Liver (tissue), 9 donors: ENCODE data around the gene CDC42BPA. TPM values are rescaled to one million over a fixed set of nuclear protein-coding genes. Genes with fewer than 3 reads are reported as not detected.

ENCODE experiments used
- DNase-seq: peaks from one replicate; pipeline ENCODE4 v3.0.0-alpha.2; 2017; ENCODE audit warnings: low spot score
- H3K27ac ChIP-seq, 2 donors: one replicate each; pipeline ENCODE4 v1.7.0; 2013; ENCODE audit warnings: inconsistent platforms in 2 of 2, low read length in 2 of 2, control low read depth in 1 of 2, low read depth in 1 of 2, mild to moderate bottlenecking in 1 of 2
- H3K27me3 ChIP-seq, 4 donors: one replicate each; pipeline versions ENCODE4 v1.6.1 to v1.7.0; 2013; ENCODE audit warnings: low read length in 3 of 4, inconsistent platforms in 1 of 4, mild to moderate bottlenecking in 1 of 4, moderate library complexity in 1 of 4; ENCODE audit not compliant: control insufficient read depth in 4 of 4, insufficient read depth in 4 of 4
- H3K36me3 ChIP-seq, 4 donors: one replicate each; pipeline versions ENCODE4 v1.6.1 to v1.7.0; 2013; ENCODE audit warnings: low read length in 3 of 4, mild to moderate bottlenecking in 3 of 4, low read depth in 1 of 4, moderate library complexity in 1 of 4; ENCODE audit not compliant: control insufficient read depth in 4 of 4, insufficient read depth in 3 of 4
- H3K4me1 ChIP-seq, 4 donors: one replicate each; pipeline versions ENCODE4 v1.6.1 to v1.7.0; 2013; ENCODE audit warnings: low read length in 3 of 4, mild to moderate bottlenecking in 3 of 4, moderate library complexity in 1 of 4; ENCODE audit not compliant: control insufficient read depth in 4 of 4, insufficient read depth in 4 of 4
- H3K4me3 ChIP-seq, 3 donors: one replicate each; pipeline versions ENCODE4 v1.6.1 to v1.7.0; 2013; ENCODE audit warnings: low read length in 3 of 3, control low read depth in 1 of 3, low read depth in 1 of 3, mild to moderate bottlenecking in 1 of 3
- H3K9ac ChIP-seq, 2 donors: one replicate each; pipeline ENCODE4 v1.7.0; 2013; ENCODE audit warnings: low read length in 2 of 2, mild to moderate bottlenecking in 2 of 2, moderate library complexity in 2 of 2, control low read depth in 1 of 2, low read depth in 1 of 2
- H3K9me3 ChIP-seq, 4 donors: one replicate each; pipeline versions ENCODE4 v1.6.1 to v1.7.0; 2013; ENCODE audit warnings: low read length in 3 of 4; ENCODE audit not compliant: control insufficient read depth in 4 of 4
- EGR1 ChIP-seq, 2 donors: IDR thresholded peaks; 2 replicates each; pipeline ENCODE4 v1.6.1; 2016 to 2018; ENCODE audit warnings: antibody characterized with exemption in 2 of 2, low read depth in 2 of 2
- HNF4A ChIP-seq, 2 donors: conservative IDR thresholded peaks; 2 replicates each; pipeline ENCODE4 v1.6.1; 2016; ENCODE audit warnings: antibody characterized with exemption in 2 of 2, mild to moderate bottlenecking in 2 of 2
- HNF4G ChIP-seq: IDR thresholded peaks from 2 replicates; pipeline ENCODE4 v1.6.1; 2016; ENCODE audit warnings: antibody characterized with exemption
- JUND ChIP-seq, 2 donors: IDR thresholded peaks; 2 replicates each; pipeline ENCODE4 v1.6.1; 2016; ENCODE audit warnings: antibody characterized with exemption in 2 of 2
- RAD21 ChIP-seq, 2 donors: IDR thresholded peaks; 2 replicates each; pipeline ENCODE4 v1.6.1; 2016; ENCODE audit warnings: antibody characterized with exemption in 2 of 2, mild to moderate bottlenecking in 2 of 2
- RXRA ChIP-seq, 2 donors: IDR thresholded peaks; 2 replicates each; pipeline ENCODE4 v1.6.1; 2017 to 2018; ENCODE audit warnings: antibody characterized with exemption in 2 of 2, mild to moderate bottlenecking in 1 of 2
- SP1 ChIP-seq: IDR thresholded peaks from 2 replicates; pipeline ENCODE4 v1.6.1; 2018; ENCODE audit warnings: antibody characterized with exemption, mild to moderate bottlenecking
- YY1 ChIP-seq: IDR thresholded peaks from 2 replicates; pipeline ENCODE4 v1.6.1; 2016; ENCODE audit warnings: antibody characterized with exemption, mild to moderate bottlenecking
- WGBS: extraction: QIAGEN DNeasy Blood & Tissue Kit; methylation state at CpG from one replicate; pipeline ENCODE4 v1.1.7; 2013; 5-methylcytosine and 5-hydroxymethylcytosine counted together
- polyA plus RNA-seq, 2 donors: library from polyadenylated mRNA; stranded (reverse) in 1 of 2; unstranded in 1 of 2; fragments of 200-250 nt in 1 of 2; fragments of >200 nt in 1 of 2; fragmentation: Nextera tagmentation in 1 of 2; extraction: Ambion mirVana in 1 of 2; gene quantifications; one replicate each; pipeline versions ENCODE4 v1.2.1 to v1.2.3, GENCODE V29; 2013 to 2015
- total RNA-seq, 2 donors: library from RNA; depleted of rRNA; stranded (reverse); fragments of >200 nt; gene quantifications; one replicate each; pipeline ENCODE4 v1.2.3, GENCODE V29; 2014
- TF ChIP-seq, protein P1 (sequence below): IDR thresholded peaks from 2 replicates; pipeline ENCODE4 v1.6.1; 2016; ENCODE audit warnings: antibody characterized with exemption
- TF ChIP-seq, protein P2 (sequence below): IDR thresholded peaks from 2 replicates; pipeline ENCODE4 v1.6.1; 2016; ENCODE audit warnings: antibody characterized with exemption, mild to moderate bottlenecking
- TF ChIP-seq, protein P3 (sequence below): fragments of 150-350 bp; IDR thresholded peaks from 2 replicates; pipeline ENCODE4 v1.5.1; 2017; ENCODE audit warnings: improper control_type of control experiment, low read depth, low read length; ENCODE audit not compliant: missing input control
- donor health status: healthy.
- donor health status: healthy.
- donor health status: healthy.
- donor health status: healthy.
- donor health status: healthy.

The CDC42BPA gene
- total and polyA plus RNA-seq, 4 donors, result 5.8 to 39.9 (median 24.3) TPM

DNA sequence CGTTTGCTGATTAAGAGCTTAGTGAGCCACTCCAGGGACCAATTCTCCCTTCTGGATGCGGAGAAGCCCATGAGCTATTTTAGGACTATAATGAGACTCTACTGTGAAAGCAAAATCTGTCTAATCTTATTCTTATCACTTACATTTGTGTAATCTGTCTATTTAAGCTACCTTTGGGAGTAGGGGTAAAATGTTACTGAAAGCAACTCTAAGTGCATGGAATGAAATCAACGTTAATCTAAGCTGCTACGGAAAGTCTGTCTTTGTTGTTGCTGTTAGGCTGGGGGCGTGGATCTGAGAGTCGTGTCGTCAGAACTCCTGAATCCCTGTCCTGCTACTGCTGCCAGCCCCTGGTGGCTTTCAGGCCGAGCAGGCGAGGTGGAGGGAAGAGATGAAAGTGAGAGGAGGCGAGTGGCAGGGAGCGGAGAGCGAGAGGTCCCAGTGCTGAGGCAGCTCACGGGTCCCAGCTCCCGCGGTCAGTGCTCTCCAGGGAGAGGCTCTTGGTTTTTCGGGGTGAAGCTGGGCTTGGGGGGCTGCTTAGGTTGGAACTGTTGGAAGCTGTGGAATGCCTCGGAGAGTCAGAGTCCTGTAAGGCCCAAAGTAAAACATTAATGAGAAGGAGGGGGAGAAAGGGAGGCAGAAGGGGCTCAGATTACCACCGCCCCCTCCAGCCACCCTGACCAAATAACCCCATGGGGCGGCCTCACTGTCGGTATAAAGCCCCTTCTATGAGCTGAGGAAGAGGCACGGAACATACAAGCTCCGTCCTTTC is 324.3 kb downstream of the CDC42BPA start:
- no peak overlapping the region for H3K4me3 ChIP-seq
- H3K27me3 ChIP-seq, result no peaks in the 10 kb centered on the region
- no peak overlapping the region for H3K9ac ChIP-seq
- H3K36me3 ChIP-seq, result peaks cover 0 to 10% (median 4%) of the 10 kb centered on the region in 4 donors
- 91% methylated on average over 22 of the region's 22 CpGs for WGBS
- H3K27ac ChIP-seq, result no peak overlapping the region
- no peak for DNase-seq
- H3K4me1 ChIP-seq, result peaks cover 4 to 9% (median 7%) of the 10 kb centered on the region in 4 donors
- H3K9me3 ChIP-seq, result no peaks in the 10 kb centered on the region
- TF ChIP-seq, protein P1, sequence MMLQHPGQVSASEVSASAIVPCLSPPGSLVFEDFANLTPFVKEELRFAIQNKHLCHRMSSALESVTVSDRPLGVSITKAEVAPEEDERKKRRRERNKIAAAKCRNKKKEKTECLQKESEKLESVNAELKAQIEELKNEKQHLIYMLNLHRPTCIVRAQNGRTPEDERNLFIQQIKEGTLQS, result no peak

DNA sequence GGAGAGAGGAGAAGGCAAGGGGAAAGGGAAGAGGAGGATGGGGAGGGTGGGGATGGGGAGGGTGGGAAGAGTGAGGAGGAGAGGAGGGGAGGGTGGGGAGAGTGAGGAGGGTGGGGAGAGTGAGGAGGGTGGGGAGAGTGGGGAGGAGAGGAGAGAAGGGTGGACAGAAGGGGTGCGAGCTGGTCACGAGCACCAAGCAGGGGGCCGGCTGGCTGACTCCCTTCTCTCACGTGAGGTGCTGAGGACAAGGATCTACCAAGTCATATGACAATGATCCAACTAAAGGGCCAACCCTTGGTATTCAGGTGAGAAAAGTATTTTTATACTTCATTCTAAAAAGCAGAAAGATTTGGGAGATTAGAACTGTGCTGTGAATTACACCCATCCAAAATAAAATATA is 326.4 kb downstream of the CDC42BPA start:
- Histone ChIP-seq H3K4me3 (no peak overlapping the region), H3K4me1 (peaks cover 6 to 9% (median 7%) of the 10 kb centered on the region in 4 donors), H3K9ac (no peak overlapping the region), H3K36me3 (peaks cover 3 to 20% (median 7%) of the 10 kb centered on the region in 4 donors), H3K27ac (no peak overlapping the region), H3K9me3 (no peaks in the 10 kb centered on the region), H3K27me3 (no peaks in the 10 kb centered on the region)
- 97% methylated on average over 4 of the region's 4 CpGs for WGBS
- TF ChIP-seq EGR1 (IDR thresholded peaks at IDR 0.05; ENCODE audit: low read depth in 2 of 2) (no peak), JUND (IDR thresholded peaks at IDR 0.05) (no peak)
- TF ChIP-seq, protein P2, sequence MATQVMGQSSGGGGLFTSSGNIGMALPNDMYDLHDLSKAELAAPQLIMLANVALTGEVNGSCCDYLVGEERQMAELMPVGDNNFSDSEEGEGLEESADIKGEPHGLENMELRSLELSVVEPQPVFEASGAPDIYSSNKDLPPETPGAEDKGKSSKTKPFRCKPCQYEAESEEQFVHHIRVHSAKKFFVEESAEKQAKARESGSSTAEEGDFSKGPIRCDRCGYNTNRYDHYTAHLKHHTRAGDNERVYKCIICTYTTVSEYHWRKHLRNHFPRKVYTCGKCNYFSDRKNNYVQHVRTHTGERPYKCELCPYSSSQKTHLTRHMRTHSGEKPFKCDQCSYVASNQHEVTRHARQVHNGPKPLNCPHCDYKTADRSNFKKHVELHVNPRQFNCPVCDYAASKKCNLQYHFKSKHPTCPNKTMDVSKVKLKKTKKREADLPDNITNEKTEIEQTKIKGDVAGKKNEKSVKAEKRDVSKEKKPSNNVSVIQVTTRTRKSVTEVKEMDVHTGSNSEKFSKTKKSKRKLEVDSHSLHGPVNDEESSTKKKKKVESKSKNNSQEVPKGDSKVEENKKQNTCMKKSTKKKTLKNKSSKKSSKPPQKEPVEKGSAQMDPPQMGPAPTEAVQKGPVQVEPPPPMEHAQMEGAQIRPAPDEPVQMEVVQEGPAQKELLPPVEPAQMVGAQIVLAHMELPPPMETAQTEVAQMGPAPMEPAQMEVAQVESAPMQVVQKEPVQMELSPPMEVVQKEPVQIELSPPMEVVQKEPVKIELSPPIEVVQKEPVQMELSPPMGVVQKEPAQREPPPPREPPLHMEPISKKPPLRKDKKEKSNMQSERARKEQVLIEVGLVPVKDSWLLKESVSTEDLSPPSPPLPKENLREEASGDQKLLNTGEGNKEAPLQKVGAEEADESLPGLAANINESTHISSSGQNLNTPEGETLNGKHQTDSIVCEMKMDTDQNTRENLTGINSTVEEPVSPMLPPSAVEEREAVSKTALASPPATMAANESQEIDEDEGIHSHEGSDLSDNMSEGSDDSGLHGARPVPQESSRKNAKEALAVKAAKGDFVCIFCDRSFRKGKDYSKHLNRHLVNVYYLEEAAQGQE, result no peak
- DNase-seq, result no peak

DNA sequence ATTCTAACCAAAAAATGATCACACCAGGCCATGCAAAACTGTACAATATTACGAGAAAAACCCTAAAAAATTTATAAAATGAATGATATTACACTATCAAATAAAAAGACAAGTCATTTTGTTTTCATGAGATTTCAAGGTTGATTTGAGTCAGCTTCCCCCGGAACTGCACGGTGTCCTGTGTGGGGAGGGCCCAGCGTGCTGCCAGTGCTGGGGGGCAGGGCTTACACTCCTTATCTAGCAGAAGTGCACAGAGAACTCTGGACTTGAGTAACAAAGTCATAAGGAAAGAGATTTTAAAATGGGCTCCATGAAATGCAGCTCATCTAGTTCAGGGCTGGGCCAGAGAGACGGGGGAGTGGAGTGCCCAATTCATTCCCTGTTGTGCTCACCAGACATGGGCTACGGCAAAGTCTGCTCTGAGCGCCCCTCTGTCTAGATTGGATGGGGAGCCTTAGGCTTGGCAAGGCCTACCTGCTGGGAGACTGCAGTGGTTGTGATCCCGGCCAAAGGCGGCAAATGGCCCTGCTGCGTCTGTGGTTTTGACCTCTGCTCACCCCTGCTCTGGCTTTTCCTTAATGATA is 328.1 kb downstream of the CDC42BPA start:
- Histone ChIP-seq H3K4me1 (peaks cover 6 to 9% (median 7%) of the 10 kb centered on the region in 4 donors), H3K36me3 (peaks cover 4 to 36% (median 13%) of the 10 kb centered on the region in 4 donors), H3K9ac (no peak overlapping the region), H3K27me3 (no peaks in the 10 kb centered on the region), H3K9me3 (no peaks in the 10 kb centered on the region), H3K4me3 (no peak overlapping the region), H3K27ac (peak overlapping the region in 1 of 2 donors; percentile 19)
- no peak for DNase-seq
- TF ChIP-seq HNF4G (peak; percentile 40), RAD21 (IDR thresholded peaks at IDR 0.05) (peak in 1 of 2 donors; percentile 11), YY1 (peak; percentile 46), RXRA (IDR thresholded peaks at IDR 0.05) (peak; percentile 18 to 42), JUND (IDR thresholded peaks at IDR 0.05) (no peak), HNF4A (conservative IDR thresholded peaks at IDR 0.05) (peak; percentile 86 to 87), SP1 (peak; percentile 39)
- TF ChIP-seq, protein P1, result no peak
- TF ChIP-seq, protein P3, sequence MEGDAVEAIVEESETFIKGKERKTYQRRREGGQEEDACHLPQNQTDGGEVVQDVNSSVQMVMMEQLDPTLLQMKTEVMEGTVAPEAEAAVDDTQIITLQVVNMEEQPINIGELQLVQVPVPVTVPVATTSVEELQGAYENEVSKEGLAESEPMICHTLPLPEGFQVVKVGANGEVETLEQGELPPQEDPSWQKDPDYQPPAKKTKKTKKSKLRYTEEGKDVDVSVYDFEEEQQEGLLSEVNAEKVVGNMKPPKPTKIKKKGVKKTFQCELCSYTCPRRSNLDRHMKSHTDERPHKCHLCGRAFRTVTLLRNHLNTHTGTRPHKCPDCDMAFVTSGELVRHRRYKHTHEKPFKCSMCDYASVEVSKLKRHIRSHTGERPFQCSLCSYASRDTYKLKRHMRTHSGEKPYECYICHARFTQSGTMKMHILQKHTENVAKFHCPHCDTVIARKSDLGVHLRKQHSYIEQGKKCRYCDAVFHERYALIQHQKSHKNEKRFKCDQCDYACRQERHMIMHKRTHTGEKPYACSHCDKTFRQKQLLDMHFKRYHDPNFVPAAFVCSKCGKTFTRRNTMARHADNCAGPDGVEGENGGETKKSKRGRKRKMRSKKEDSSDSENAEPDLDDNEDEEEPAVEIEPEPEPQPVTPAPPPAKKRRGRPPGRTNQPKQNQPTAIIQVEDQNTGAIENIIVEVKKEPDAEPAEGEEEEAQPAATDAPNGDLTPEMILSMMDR, result no peak
- WGBS, result 45% methylated on average over 10 of the region's 10 CpGs
